Measurements from ENCODE around the gene RHOH. TPM values are rescaled to one million over a fixed set of nuclear protein-coding genes. Genes with fewer than 3 reads are reported as not detected.
"Not testable (repeated sequence)": the region's sequence is repeated elsewhere in the genome, so short reads cannot be mapped to it uniquely, and the experiment has no call there.

Gene RHOH
- polyA plus RNA-seq, 3 donors, result 0.48 to 1.3 (median 0.61) TPM

- no peak for DNase-seq
These were observed 61.8 kb downstream of the RHOH start for GRCh38 chr4:40258627-40259026.

- DNase-seq, result no peak
These were observed 64.6 kb downstream of the RHOH start for GRCh38 chr4:40261231-40262076.

- no peak for DNase-seq
These were observed 65.3 kb downstream of the RHOH start for GRCh38 chr4:40262077-40262528.

- DNase-seq, result no peak
These were observed 66.0 kb downstream of the RHOH start for GRCh38 chr4:40262861-40263260.

- DNase-seq, result no peak
These were observed 67.7 kb downstream of the RHOH start for GRCh38 chr4:40264497-40264896.

- no peak for DNase-seq
These were observed 68.4 kb downstream of the RHOH start for GRCh38 chr4:40264995-40265909.

GRCh38 chr4:40265910-40266274 is 69.1 kb downstream of the RHOH start:
- no peak for DNase-seq

- DNase-seq, result no peak
These were observed 72.3 kb downstream of the RHOH start for GRCh38 chr4:40269133-40269532.

GRCh38 chr4:40270609-40271008 is 73.8 kb downstream of the RHOH start:
- no peak for DNase-seq

- DNase-seq, result no peak
These were observed 78.4 kb downstream of the RHOH start for GRCh38 chr4:40275065-40275730.

- DNase-seq, result no peak
These were observed 79.7 kb downstream of the RHOH start for GRCh38 chr4:40276546-40276945.

- no peak for DNase-seq
These were observed 83.8 kb downstream of the RHOH start for GRCh38 chr4:40280586-40280985.

- DNase-seq, result no peak
These were observed 84.3 kb downstream of the RHOH start for GRCh38 chr4:40281099-40281498.

GRCh38 chr4:40281913-40282312 is 85.1 kb downstream of the RHOH start:
- no peak for DNase-seq

- not testable (repeated sequence) for DNase-seq
These were observed 86.0 kb downstream of the RHOH start for GRCh38 chr4:40282857-40283256.

- peak; percentile 58 for DNase-seq
These were observed 86.6 kb downstream of the RHOH start for GRCh38 chr4:40283413-40283812.

- DNase-seq, result no peak
These were observed 87.1 kb downstream of the RHOH start for GRCh38 chr4:40283968-40284367.

GRCh38 chr4:40285692-40286091 is 88.9 kb downstream of the RHOH start:
- DNase-seq, result no peak

GRCh38 chr4:40288566-40288965 is 91.7 kb downstream of the RHOH start:
- DNase-seq, result no peak

GRCh38 chr4:40289366-40290188 is 92.7 kb downstream of the RHOH start:
- no peak for DNase-seq

GRCh38 chr4:40290611-40291186 is 93.9 kb downstream of the RHOH start:
- DNase-seq, result not testable (repeated sequence)
